B cell (primary cell): ENCODE data around the gene CARD9.

Experiments
- EZH2 ChIP-seq: IDR thresholded peaks from 2 replicates; pipeline ENCODE4 v1.6.1; 2012; ENCODE audit warnings: borderline replicate concordance, low read depth, mild to moderate bottlenecking, moderate library complexity, low read length; ENCODE audit not compliant: insufficient read depth, poor library complexity, severe bottlenecking
- TF ChIP-seq, protein P1 (sequence below): fragments of 200-600 bp; IDR thresholded peaks from one replicate; pipeline ENCODE4 v1.8.0; 2022; ENCODE audit warnings: antibody characterized with exemption, mild to moderate bottlenecking

GRCh38 chr9:136316896-136317676 lies 56.4 kb downstream of the CARD9 start:
- TF ChIP-seq, protein P1, sequence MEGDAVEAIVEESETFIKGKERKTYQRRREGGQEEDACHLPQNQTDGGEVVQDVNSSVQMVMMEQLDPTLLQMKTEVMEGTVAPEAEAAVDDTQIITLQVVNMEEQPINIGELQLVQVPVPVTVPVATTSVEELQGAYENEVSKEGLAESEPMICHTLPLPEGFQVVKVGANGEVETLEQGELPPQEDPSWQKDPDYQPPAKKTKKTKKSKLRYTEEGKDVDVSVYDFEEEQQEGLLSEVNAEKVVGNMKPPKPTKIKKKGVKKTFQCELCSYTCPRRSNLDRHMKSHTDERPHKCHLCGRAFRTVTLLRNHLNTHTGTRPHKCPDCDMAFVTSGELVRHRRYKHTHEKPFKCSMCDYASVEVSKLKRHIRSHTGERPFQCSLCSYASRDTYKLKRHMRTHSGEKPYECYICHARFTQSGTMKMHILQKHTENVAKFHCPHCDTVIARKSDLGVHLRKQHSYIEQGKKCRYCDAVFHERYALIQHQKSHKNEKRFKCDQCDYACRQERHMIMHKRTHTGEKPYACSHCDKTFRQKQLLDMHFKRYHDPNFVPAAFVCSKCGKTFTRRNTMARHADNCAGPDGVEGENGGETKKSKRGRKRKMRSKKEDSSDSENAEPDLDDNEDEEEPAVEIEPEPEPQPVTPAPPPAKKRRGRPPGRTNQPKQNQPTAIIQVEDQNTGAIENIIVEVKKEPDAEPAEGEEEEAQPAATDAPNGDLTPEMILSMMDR: no peak
- TF ChIP-seq EZH2: no peak
